SK-N-MC (cell line): ENCODE data around the gene SMYD3.

Experiments
- DNase-seq: peaks from one replicate; pipeline ENCODE4 v3.0.0-alpha.2; 2011; ENCODE audit warnings: low read depth, low spot score
- H3K27ac ChIP-seq: fragments of 200-600 bp; sonication (generic); 2 replicates; pipeline ENCODE4 v1.5.1; 2016; ENCODE audit warnings: mixed run types
- H3K36me3 ChIP-seq: fragments of 200-600 bp; sonication (generic); 2 replicates; pipeline ENCODE4 v1.6.1; 2017; ENCODE audit warnings: antibody characterized with exemption, low read length, mixed read lengths; ENCODE audit not compliant: insufficient read depth
- H3K4me3 ChIP-seq: fragments of 200-600 bp; sonication (generic); 2 replicates; pipeline ENCODE4 v1.5.1; 2016
- H3K9ac ChIP-seq: fragments of 200-600 bp; sonication (generic); 2 replicates; pipeline ENCODE4 v1.8.0; 2017; ENCODE audit warnings: mixed run types, mixed read lengths; ENCODE audit not compliant: insufficient read length
- H3K9me3 ChIP-seq: fragments of 200-600 bp; sonication (generic); 2 replicates; pipeline ENCODE4 v1.6.1; 2017; ENCODE audit warnings: low read depth, mild to moderate bottlenecking, antibody characterized with exemption, low read length, moderate library complexity, mixed read lengths
- EZH2 ChIP-seq: fragments of 200-600 bp; sonication (generic); IDR thresholded peaks from one replicate; pipeline ENCODE4 v1.6.1; 2017; ENCODE audit warnings: antibody characterized with exemption
- FOXP2 ChIP-seq: optimal IDR thresholded peaks from 2 replicates; pipeline ENCODE3; 2011; ENCODE audit warnings: mild to moderate bottlenecking, moderate library complexity; ENCODE audit not compliant: insufficient read depth; ENCODE audit errors: extremely low read length, control extremely low read depth
- POLR2AphosphoS5 ChIP-seq: IDR thresholded peaks from 2 replicates; pipeline ENCODE4 v1.6.1; 2012; ENCODE audit warnings: mild to moderate bottlenecking, low read depth, low read length, borderline replicate concordance

The SMYD3 gene

GRCh38 chr1:246218686-246219085 is 288.4 kb downstream of the SMYD3 start:
- TF ChIP-seq FOXP2 (no peak), EZH2 (no peak), POLR2AphosphoS5 (no peak)
- Histone ChIP-seq H3K36me3 (no peaks in the 10 kb centered on the region), H3K27ac (no peak overlapping the region), H3K4me3 (no peak overlapping the region), H3K9ac (no peak overlapping the region), H3K9me3 (no peaks in the 10 kb centered on the region)
- no peak for DNase-seq

DNA sequence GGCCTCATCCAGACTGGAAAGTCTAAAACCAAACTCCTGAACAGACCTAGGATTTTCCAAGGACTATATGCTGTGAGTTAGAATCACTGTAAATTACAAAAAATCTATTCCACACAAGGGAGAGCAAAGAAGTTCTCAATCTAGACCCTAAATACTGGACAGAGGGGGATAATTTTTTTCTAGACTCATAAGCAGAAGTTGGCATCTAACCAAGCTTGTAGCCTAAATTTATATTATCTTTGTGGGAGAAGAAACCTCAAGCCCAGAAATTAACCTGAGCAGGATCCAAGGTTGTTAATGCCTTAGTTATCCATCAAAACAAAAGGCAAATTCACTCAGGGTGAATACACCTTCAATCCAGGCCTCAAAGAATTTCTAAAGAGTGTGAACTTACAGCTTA is 290.2 kb downstream of the SMYD3 start:
- no peak overlapping the region for H3K4me3 ChIP-seq
- no peaks in the 10 kb centered on the region for H3K9me3 ChIP-seq
- no peak overlapping the region for H3K9ac ChIP-seq
- TF ChIP-seq EZH2: no peak
- no peak for TF ChIP-seq POLR2AphosphoS5
- no peak for TF ChIP-seq FOXP2
- H3K27ac ChIP-seq: no peak overlapping the region
- DNase-seq: no peak
- H3K36me3 ChIP-seq: no peaks in the 10 kb centered on the region

GRCh38 chr1:246215510-246215903 is 291.6 kb downstream of the SMYD3 start:
- Histone ChIP-seq H3K9me3 (no peaks in the 10 kb centered on the region), H3K9ac (no peak overlapping the region), H3K4me3 (no peak overlapping the region), H3K27ac (no peak overlapping the region), H3K36me3 (no peaks in the 10 kb centered on the region)
- TF ChIP-seq FOXP2 (no peak), POLR2AphosphoS5 (no peak)
- DNase-seq: no peak

DNA sequence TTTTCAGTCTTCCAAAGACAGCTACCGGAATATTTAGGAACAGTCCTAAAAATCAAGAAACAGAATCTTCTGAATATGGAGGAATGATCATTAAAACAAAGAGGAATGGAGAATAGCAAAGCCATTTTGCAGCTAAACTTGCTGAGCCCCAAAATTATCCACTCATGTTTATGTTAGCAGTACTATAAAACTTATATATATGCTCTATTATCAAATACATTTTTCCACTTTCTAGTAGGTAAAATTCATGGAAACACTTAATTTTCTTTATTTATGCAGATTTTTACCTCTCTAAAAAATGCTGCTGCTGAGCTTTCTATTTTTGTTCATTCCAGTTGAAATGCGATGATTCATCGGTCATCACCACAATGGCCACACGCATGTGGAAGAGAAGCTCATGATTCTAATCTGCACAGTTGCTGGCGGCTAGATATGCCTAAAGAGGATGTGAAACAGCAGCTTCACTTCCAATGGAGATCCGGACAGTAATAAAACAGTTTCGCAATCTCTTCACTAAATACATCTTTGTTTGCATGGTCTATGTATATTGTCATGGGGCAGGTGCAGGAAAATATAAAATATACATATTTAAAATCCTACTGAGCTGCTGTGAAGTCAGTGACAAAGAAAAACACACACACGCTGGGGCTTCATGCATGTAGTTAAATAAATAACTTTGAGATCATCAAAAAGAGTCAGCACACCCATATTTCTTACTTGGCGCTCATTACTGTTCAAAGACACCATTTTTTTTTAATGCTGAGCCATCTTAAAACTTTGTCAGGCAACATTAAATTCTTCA is 292.2 kb downstream of the SMYD3 start:
- H3K9ac ChIP-seq: no peak overlapping the region
- no peak for DNase-seq
- H3K4me3 ChIP-seq: no peak overlapping the region
- TF ChIP-seq POLR2AphosphoS5: no peak
- TF ChIP-seq FOXP2: no peak
- no peak for TF ChIP-seq EZH2
- H3K36me3 ChIP-seq: no peaks in the 10 kb centered on the region
- no peak overlapping the region for H3K27ac ChIP-seq
- no peaks in the 10 kb centered on the region for H3K9me3 ChIP-seq

DNA sequence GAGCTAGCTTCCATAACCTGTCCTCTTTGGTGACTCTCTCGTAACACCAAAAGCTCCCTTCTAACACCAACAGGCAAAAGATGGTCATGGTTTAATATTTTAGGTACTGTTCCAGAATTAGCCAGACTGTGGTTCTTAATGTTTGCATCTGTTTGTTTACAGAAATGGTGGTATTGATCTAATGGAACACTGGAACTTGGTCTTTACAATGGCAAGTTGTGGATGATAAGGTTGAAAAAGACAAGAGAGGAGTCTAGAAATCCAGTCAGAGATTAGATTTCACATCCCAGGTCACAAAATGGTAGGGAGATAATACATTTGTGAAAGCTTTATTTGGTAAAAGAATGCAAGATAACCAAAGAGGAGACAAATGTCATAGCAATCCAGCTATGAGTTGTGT is 293.1 kb downstream of the SMYD3 start:
- no peaks in the 10 kb centered on the region for H3K36me3 ChIP-seq
- TF ChIP-seq EZH2: no peak
- no peak for TF ChIP-seq FOXP2
- TF ChIP-seq POLR2AphosphoS5: no peak
- no peaks in the 10 kb centered on the region for H3K9me3 ChIP-seq

GRCh38 chr1:246213502-246213901 is 293.6 kb downstream of the SMYD3 start:
- Histone ChIP-seq H3K9me3 (no peaks in the 10 kb centered on the region), H3K9ac (no peak overlapping the region), H3K4me3 (no peak overlapping the region), H3K27ac (no peak overlapping the region), H3K36me3 (no peaks in the 10 kb centered on the region)
- no peak for DNase-seq
- TF ChIP-seq FOXP2 (no peak), POLR2AphosphoS5 (no peak), EZH2 (no peak)

More for the DNA sequence above, 293.1 kb downstream of the SMYD3 start:
- Histone ChIP-seq H3K4me3 (no peak overlapping the region), H3K27ac (no peak overlapping the region), H3K9ac (no peak overlapping the region)
- no peak for DNase-seq

DNA sequence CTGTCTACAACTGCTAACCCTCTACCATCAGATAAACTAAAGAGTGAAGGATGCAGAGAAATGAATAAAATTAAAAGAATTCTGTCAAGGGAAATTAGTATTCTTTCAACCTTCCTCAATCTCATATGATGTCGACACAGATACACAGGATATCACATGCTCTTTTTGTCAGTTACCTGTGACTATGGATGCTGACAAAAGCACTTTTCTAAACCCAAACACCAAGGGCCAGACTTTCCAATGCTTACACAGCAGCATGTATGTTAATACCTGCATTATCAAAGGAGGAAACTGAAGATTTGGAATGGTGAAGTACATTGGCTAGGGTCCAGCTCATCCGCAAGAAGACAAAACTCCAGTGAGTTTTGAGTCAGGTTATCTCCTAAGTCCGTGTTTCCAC is 294.0 kb downstream of the SMYD3 start:
- Histone ChIP-seq H3K9ac (no peak overlapping the region), H3K9me3 (no peaks in the 10 kb centered on the region), H3K27ac (no peak overlapping the region), H3K4me3 (no peak overlapping the region), H3K36me3 (no peaks in the 10 kb centered on the region)
- no peak for DNase-seq
- no peak for TF ChIP-seq FOXP2

DNA sequence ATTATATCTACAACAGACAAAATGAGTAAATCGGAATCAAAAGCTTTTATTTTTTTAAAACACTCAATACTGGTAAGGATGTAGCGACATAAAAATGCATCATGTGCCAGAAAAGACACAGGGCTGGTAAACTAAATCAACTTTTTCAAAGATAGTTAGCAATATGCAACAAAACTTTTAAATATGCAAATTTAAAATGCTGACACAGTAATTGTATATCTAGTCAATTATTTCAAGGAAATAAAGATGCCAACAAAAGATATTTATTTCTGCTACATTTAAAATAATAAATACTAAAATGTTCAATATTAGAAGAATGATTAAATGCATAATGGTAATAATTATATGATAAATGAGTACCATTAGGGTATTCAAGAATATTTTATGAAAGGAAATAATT is 295.1 kb downstream of the SMYD3 start:
- TF ChIP-seq EZH2 (no peak), POLR2AphosphoS5 (no peak), FOXP2 (no peak)
- Histone ChIP-seq H3K9ac (no peak overlapping the region), H3K36me3 (no peaks in the 10 kb centered on the region), H3K9me3 (no peaks in the 10 kb centered on the region), H3K27ac (no peak overlapping the region), H3K4me3 (no peak overlapping the region)
- no peak for DNase-seq

GRCh38 chr1:246210756-246211155 is 296.3 kb downstream of the SMYD3 start:
- Histone ChIP-seq H3K9ac (no peak overlapping the region), H3K4me3 (no peak overlapping the region), H3K9me3 (no peaks in the 10 kb centered on the region), H3K27ac (no peak overlapping the region), H3K36me3 (no peaks in the 10 kb centered on the region)
- TF ChIP-seq FOXP2: no peak
- no peak for TF ChIP-seq POLR2AphosphoS5
- TF ChIP-seq EZH2: no peak
- no peak for DNase-seq
